Measurements from ENCODE around the gene LHPP. TPM values are rescaled to one million over a fixed set of nuclear protein-coding genes. Genes with fewer than 3 reads are reported as not detected.

The LHPP gene
- total and polyA plus RNA-seq, 10 of the 15 experiments (the other 5 are each of a cell fraction or from before 2014, with no cell fraction given), result 0.79 to 9.8 (median 6.7) TPM

DNA sequence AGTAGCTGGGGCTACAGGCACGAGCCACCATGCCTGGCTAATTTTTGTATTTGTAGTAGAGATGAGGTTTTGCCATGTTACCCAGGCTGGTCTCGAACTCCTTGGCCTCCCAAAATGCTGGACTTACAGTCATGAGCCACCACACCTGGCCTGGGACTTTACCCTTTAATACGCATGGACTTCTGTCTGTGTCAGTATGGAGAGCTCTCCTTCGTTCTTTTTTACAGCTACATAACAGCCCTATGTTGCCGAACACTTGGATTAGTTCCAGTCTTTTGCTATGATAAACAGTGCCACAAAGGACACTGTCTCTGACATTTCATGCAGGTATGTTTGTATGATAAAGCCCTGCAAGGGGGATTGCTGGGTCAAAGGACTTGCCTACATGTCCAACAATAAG lies 32.0 kb upstream of the LHPP start:
- Histone ChIP-seq H4K20me1 (ENCODE audit: control insufficient read depth, insufficient read depth) (no peaks in the 10 kb centered on the region), H3K4me2 (ENCODE audit: control insufficient read depth, insufficient read depth) (no peak overlapping the region), H3K36me3 (ENCODE audit: control insufficient read depth in 2 of 2, insufficient read depth in 2 of 2, low read length in 1 of 2) (no peaks in the 10 kb centered on the region), H3K9me3 (replicated peaks; ENCODE audit: control insufficient read depth, insufficient read depth, low read length) (no peaks in the 10 kb centered on the region), H2AFZ (ENCODE audit: control insufficient read depth, low read depth, low read length) (no peak overlapping the region), H3K4me1 (ENCODE audit: control insufficient read depth, insufficient read depth, low read length) (no peaks in the 10 kb centered on the region), H3K4me3 (no peak overlapping the region), H3K79me2 (ENCODE audit: control insufficient read depth, insufficient read depth, low read length) (no peaks in the 10 kb centered on the region), H3K27me3 (replicated peaks in 1 of 2; ENCODE audit: control insufficient read depth in 2 of 2, insufficient read depth in 2 of 2, low read length in 1 of 2) (no peaks in the 10 kb centered on the region), H3K9ac (ENCODE audit: control insufficient read depth, insufficient read depth, low read length) (no peak overlapping the region), H3K27ac (ENCODE audit: control insufficient read depth, insufficient read depth) (no peak overlapping the region)
- DNase-seq (ENCODE audit: low read depth, low spot score) (no peak), FAIRE-seq (no peak), ATAC-seq (no peak)
- in situ Hi-C loops (cut with MboI) (no loop called here), intact Hi-C loops (cut with micrococcal nuclease; ENCODE audit: unreplicated experiment) (no loop called here)
- WGBS (ENCODE audit: insufficient coverage, insufficient replicate concordance, low lambda C conversion rate, missing lambda C conversion rate), result 28% methylated on average over 5 of the region's 5 CpGs
- ChIA-PET RAD21 (ENCODE audit: unreplicated experiment) (no interaction called here), POLR2A (no interaction called here), SMC1A (ENCODE audit: uncharacterized antibody, unreplicated experiment) (no interaction called here), CTCF (no interaction called here)
- no peak for TF ChIP-seq EGR1 (IDR thresholded peaks at IDR 0.05; ENCODE audit: borderline replicate concordance in 1 of 2, low read depth in 2 of 2, low read length in 2 of 2)
- no peak for TF ChIP-seq JUNB (IDR thresholded peaks at IDR 0.05)
- no peak for TF ChIP-seq WRNIP1 (IDR thresholded peaks at IDR 0.05; ENCODE audit: borderline replicate concordance, low read depth, low read length)
- TF ChIP-seq, protein P1, sequence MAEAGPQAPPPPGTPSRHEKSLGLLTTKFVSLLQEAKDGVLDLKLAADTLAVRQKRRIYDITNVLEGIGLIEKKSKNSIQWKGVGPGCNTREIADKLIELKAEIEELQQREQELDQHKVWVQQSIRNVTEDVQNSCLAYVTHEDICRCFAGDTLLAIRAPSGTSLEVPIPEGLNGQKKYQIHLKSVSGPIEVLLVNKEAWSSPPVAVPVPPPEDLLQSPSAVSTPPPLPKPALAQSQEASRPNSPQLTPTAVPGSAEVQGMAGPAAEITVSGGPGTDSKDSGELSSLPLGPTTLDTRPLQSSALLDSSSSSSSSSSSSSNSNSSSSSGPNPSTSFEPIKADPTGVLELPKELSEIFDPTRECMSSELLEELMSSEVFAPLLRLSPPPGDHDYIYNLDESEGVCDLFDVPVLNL (IDR thresholded peaks at IDR 0.05; ENCODE audit: low read depth, low read length), result no peak
- TF ChIP-seq, protein P2, sequence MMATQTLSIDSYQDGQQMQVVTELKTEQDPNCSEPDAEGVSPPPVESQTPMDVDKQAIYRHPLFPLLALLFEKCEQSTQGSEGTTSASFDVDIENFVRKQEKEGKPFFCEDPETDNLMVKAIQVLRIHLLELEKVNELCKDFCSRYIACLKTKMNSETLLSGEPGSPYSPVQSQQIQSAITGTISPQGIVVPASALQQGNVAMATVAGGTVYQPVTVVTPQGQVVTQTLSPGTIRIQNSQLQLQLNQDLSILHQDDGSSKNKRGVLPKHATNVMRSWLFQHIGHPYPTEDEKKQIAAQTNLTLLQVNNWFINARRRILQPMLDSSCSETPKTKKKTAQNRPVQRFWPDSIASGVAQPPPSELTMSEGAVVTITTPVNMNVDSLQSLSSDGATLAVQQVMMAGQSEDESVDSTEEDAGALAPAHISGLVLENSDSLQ (IDR thresholded peaks at IDR 0.05), result no peak
- TF ChIP-seq, protein P3, sequence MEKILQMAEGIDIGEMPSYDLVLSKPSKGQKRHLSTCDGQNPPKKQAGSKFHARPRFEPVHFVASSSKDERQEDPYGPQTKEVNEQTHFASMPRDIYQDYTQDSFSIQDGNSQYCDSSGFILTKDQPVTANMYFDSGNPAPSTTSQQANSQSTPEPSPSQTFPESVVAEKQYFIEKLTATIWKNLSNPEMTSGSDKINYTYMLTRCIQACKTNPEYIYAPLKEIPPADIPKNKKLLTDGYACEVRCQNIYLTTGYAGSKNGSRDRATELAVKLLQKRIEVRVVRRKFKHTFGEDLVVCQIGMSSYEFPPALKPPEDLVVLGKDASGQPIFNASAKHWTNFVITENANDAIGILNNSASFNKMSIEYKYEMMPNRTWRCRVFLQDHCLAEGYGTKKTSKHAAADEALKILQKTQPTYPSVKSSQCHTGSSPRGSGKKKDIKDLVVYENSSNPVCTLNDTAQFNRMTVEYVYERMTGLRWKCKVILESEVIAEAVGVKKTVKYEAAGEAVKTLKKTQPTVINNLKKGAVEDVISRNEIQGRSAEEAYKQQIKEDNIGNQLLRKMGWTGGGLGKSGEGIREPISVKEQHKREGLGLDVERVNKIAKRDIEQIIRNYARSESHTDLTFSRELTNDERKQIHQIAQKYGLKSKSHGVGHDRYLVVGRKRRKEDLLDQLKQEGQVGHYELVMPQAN (conservative IDR thresholded peaks at IDR 0.05), result no peak
- TF ChIP-seq ZNF274 (IDR thresholded peaks at IDR 0.05; ENCODE audit: insufficient read depth, insufficient read length), result no peak
- no TSS peak for BruUV-seq (replicated peaks)
